Adrenal gland (tissue), 12 donors: ENCODE measurements around the gene TUBGCP6. TPM values are rescaled to one million over a fixed set of nuclear protein-coding genes. Genes with fewer than 3 reads are reported as not detected.

Experiments used
- DNase-seq, 7 donors: peaks; one replicate each; pipeline ENCODE4 v3.0.0-alpha.2; 2019 to 2020
- H3K27ac ChIP-seq, 5 donors: fragments of 200-600 bp; sonication (generic) in 4 of 5; 1 replicate in 3 of 5; 2 replicates in 2 of 5; pipeline versions ENCODE4 v1.5.1 to v1.8.0; 2016 to 2020; ENCODE audit warnings: mild to moderate bottlenecking in 1 of 5
- H3K27me3 ChIP-seq: fragments of 200-600 bp; 2 replicates; pipeline ENCODE4 v1.8.0; 2021
- H3K36me3 ChIP-seq, 2 donors: fragments of 200-600 bp; replicated peaks in 1 of 2; 1 replicate in 1 of 2; 2 replicates in 1 of 2; pipeline versions ENCODE4 v1.5.1 to v1.8.0; 2018 to 2022
- H3K4me1 ChIP-seq, 2 donors: fragments of 200-600 bp; replicated peaks in 1 of 2; 1 replicate in 1 of 2; 2 replicates in 1 of 2; pipeline versions ENCODE4 v1.5.1 to v1.8.0; 2018 to 2021
- H3K4me3 ChIP-seq, 4 donors: fragments of 200-600 bp; sonication (generic) in 3 of 4; one replicate each; pipeline ENCODE4 v1.5.1; 2016 to 2018
- H3K9me3 ChIP-seq, 3 donors: fragments of 200-600 bp; sonication (generic) in 1 of 3; replicated peaks in 1 of 3; 1 replicate in 2 of 3; 2 replicates in 1 of 3; pipeline versions ENCODE4 v1.5.1 to v1.8.0; 2016 to 2021
- POLR2A ChIP-seq, 2 donors: fragments of 450-650 bp; IDR thresholded peaks; one replicate each; pipeline ENCODE4 v1.6.1; 2017; ENCODE audit warnings: antibody characterized with exemption in 2 of 2, mild to moderate bottlenecking in 2 of 2, moderate library complexity in 1 of 2
- WGBS, 4 donors: extraction: QIAGEN DNeasy Blood & Tissue Kit in 2 of 4; methylation state at CpG; one replicate each; pipeline versions ENCODE4 v1.1.5 to v1.1.7; 2013 to 2017; 5-methylcytosine and 5-hydroxymethylcytosine counted together
- intact Hi-C, 2 donors: fragments of 100-400 bp; cut with DNase I; formaldehyde crosslinking; loops; one replicate each; pipeline versions ENCODE4 v1.14.1 to v1.15.0; 2022 to 2023
- polyA plus RNA-seq, 3 donors: library from polyadenylated mRNA; stranded (reverse); fragments of 200-250 nt in 2 of 3; fragments of 350-450 nt in 1 of 3; fragmentation: Illumina TruSeq in 1 of 3; extraction: RNeasy Lipid Tissue Mini Kit (QIAGEN cat#74804) in 1 of 3; gene quantifications; one replicate each; pipeline ENCODE4 v1.2.3, GENCODE V29; 2013 to 2014
- total RNA-seq, 9 donors: library from RNA; depleted of rRNA in 4 of 9; stranded (reverse); fragments of >200 nt in 4 of 9; fragments of 120-200 nt in 1 of 9; fragmentation: NEBNext Ultra II Directional in 1 of 9; extraction: Animal tissue kit (Norgen Biotek cat#: 25700) in 1 of 9; gene quantifications; one replicate each; pipeline versions ENCODE4 v1.1.0 to v1.2.4, GENCODE V29; 2013 to 2023
- TF ChIP-seq, protein P1 (sequence below), 6 experiments: fragments of 450-650 bp in 4 of 6; fragments of 200-600 bp in 2 of 6; sonication (generic) in 1 of 6; IDR thresholded peaks; 1 replicate in 5 of 6; 2 replicates in 1 of 6; pipeline versions ENCODE4 v1.5.1 to v1.8.0; 2016 to 2021; ENCODE audit warnings: antibody characterized with exemption in 6 of 6, mild to moderate bottlenecking in 2 of 6, moderate library complexity in 1 of 6
- donor health status: healthy with polysubstance abuse.
- donor health status: Bipolar disorder and iron deficiency.
- donor health status: DM: yes; HTN: yes; CAD: no.
- donor health status: DM: no; HTN: no; CAD: no.
- donor health status: DM: no; HTN: no; CAD: no.
- donor health status: DM: yes; HTN: yes; CAD: no.

The TUBGCP6 gene
- total and polyA plus RNA-seq, 12 donors, result 8.3 to 171 (median 47.4) TPM

DNA sequence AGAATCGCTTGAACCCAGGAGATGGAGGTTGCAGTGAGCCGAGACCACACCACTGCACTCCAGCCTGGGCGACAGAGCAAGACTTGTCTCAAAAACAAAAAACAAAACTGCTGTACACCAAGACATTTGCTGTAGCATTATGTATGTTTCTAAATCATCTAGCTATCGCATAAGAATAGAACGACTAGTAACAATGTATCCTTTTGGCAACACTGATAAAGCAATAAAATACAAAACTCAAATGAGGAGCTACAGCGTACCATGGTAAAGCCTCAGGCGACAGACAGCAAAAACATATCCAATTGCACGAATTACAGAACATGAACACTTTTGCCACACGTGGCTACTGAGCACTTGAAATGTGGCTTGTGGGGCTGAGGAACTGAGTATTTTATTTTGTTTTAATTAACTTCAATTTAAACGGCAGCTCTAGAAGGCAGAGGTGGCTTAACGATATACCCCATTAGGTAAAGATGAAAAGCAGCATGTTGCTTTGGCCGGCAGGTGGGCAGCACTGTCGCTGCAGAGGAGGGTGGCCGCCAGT, 2.3 kb downstream of the TUBGCP6 start:
- no peak for DNase-seq
- intact Hi-C loops, result no loop called here
- Histone ChIP-seq H3K4me3 (peak overlapping the region in 1 of 4 donors; percentile 24), H3K27me3 (no peaks in the 10 kb centered on the region), H3K9me3 (no peaks in the 10 kb centered on the region), H3K36me3 (peaks cover 0 to 20% of the 10 kb centered on the region in 2 donors), H3K27ac (no peak overlapping the region), H3K4me1 (peaks cover 35 to 44% of the 10 kb centered on the region in 2 donors)
- no peak for TF ChIP-seq POLR2A (IDR thresholded peaks at IDR 0.05)
- TF ChIP-seq, protein P1, sequence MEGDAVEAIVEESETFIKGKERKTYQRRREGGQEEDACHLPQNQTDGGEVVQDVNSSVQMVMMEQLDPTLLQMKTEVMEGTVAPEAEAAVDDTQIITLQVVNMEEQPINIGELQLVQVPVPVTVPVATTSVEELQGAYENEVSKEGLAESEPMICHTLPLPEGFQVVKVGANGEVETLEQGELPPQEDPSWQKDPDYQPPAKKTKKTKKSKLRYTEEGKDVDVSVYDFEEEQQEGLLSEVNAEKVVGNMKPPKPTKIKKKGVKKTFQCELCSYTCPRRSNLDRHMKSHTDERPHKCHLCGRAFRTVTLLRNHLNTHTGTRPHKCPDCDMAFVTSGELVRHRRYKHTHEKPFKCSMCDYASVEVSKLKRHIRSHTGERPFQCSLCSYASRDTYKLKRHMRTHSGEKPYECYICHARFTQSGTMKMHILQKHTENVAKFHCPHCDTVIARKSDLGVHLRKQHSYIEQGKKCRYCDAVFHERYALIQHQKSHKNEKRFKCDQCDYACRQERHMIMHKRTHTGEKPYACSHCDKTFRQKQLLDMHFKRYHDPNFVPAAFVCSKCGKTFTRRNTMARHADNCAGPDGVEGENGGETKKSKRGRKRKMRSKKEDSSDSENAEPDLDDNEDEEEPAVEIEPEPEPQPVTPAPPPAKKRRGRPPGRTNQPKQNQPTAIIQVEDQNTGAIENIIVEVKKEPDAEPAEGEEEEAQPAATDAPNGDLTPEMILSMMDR (IDR thresholded peaks at IDR 0.05), result no peak
- 61 to 67% (median 65%) methylated on average over 13 to 14 of the region's 14 CpGs for WGBS, 4 donors

DNA sequence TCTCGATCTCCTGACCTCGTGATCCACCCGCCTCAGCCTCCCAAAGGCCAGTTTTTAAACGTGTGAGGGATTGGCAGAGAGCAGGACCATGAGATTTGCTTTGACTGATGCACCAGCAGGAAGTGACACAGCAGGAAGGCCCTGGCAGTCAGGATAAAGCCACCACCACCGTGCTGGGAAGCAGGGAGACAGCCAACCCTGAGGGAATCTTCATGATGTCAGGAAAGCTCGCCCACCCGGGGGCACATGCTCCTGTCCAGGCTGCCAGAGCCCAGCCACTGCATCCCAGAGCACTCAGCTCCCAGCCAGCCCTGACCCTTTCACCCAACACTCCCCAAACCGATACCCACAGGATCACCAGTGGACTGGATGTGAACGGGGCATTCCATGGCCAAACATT, 6.1 kb downstream of the TUBGCP6 start:
- Histone ChIP-seq H3K27ac (no peak overlapping the region), H3K27me3 (no peaks in the 10 kb centered on the region), H3K36me3 (peaks cover 0 to 16% of the 10 kb centered on the region in 2 donors), H3K9me3 (no peaks in the 10 kb centered on the region), H3K4me1 (peaks cover 23 to 30% of the 10 kb centered on the region in 2 donors), H3K4me3 (no peak overlapping the region)
- intact Hi-C loops, result no loop called here
- DNase-seq, result no peak
- WGBS, 4 donors, result 77 to 85% (median 84%) methylated on average over 7 to 9 of the region's 9 CpGs
- TF ChIP-seq, protein P1 (IDR thresholded peaks at IDR 0.05), result no peak
- TF ChIP-seq POLR2A (IDR thresholded peaks at IDR 0.05), result no peak

DNA sequence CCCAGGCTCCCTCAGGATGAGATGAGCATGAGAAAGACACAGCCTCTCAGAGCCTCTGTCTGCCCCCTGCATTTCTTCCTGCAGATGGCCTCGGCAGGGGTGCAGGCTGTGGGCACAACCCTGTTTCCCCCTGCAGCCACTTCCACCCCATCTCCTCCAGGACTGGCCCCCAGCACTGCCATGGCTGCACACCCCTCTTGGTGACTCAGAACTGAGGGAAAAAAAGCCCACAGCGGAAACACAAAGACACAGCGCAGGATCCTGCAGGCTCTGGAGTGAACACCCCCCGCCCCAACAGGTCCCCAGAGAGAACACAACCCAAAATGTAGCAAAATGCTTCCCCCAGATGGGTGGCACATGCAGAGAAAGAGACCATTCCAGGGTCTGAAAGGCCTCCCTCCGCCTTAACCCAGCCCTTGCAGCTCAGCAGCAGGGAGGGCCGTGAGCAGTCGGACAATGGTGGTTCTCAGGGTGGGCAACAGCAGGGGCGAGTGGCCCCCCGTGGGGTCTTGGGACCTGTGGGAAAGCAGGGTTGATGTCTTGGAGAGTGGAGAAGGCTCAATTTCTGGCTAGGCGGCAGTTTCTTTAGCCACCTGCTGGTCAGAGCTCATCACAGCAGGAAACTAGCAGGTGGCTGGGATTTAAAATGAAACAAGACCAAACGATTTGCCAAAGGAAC, 8.0 kb downstream of the TUBGCP6 start:
- H3K4me3 ChIP-seq, result no peak overlapping the region
- H3K27me3 ChIP-seq, result no peaks in the 10 kb centered on the region
- no peak for TF ChIP-seq POLR2A (IDR thresholded peaks at IDR 0.05)
- TF ChIP-seq, protein P1 (IDR thresholded peaks at IDR 0.05), result peak in 2 of 6 experiments; percentile 13 to 29
- peaks cover 8 to 11% of the 10 kb centered on the region in 2 donors for H3K4me1 ChIP-seq
- WGBS, 4 donors, result 69 to 91% (median 77%) methylated on average over 5 to 11 of the region's 11 CpGs
- intact Hi-C loops, result no loop called here
- H3K9me3 ChIP-seq, result no peaks in the 10 kb centered on the region
- no peak overlapping the region for H3K27ac ChIP-seq
- no peak for DNase-seq
- peaks cover 0 to 29% of the 10 kb centered on the region in 2 donors for H3K36me3 ChIP-seq

DNA sequence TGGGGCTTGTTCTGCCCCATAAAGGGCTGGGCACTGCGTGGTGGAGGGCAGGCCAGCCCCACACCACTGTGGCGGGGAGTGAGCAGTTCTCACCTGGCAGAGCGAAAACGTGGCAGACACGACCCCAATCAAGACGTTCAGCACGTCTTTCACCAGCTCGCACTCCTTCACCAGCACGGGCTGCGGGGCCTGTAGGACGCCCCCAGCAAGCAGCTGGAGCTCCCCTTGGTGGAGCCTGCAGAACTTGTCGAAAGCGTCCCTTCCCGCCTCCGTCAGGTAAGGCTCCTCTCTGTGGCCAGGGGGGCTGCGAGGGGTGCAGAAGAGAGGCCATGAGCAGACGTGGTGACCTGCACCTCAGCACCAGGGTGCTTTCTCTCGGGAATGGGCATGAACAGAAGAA, 11.6 kb downstream of the TUBGCP6 start:
- intact Hi-C loops, result no loop called here
- H3K36me3 ChIP-seq, result peaks cover 0 to 32% of the 10 kb centered on the region in 2 donors

More for the DNA sequence above, 11.6 kb downstream of the TUBGCP6 start:
- Histone ChIP-seq H3K4me3 (no peak overlapping the region), H3K27ac (no peak overlapping the region), H3K9me3 (no peaks in the 10 kb centered on the region), H3K27me3 (no peaks in the 10 kb centered on the region), H3K4me1 (no peaks in the 10 kb centered on the region)
- 90 to 96% (median 91%) methylated on average over 7 to 18 of the region's 18 CpGs for WGBS, 4 donors
- no peak for DNase-seq
- TF ChIP-seq, protein P1 (IDR thresholded peaks at IDR 0.05), result no peak
- no peak for TF ChIP-seq POLR2A (IDR thresholded peaks at IDR 0.05)
